22Rv1 (cell line): ENCODE results near the gene COL18A1.
"Not testable (repeated sequence)": the region's sequence is repeated elsewhere in the genome, so short reads cannot be mapped to it uniquely, and the experiment has no call there.

Experiments
- H3K27ac ChIP-seq: fragments of 450-650 bp; 2 replicates; pipeline ENCODE4 v1.5.1; 2017
- ZFX ChIP-seq: fragments of 450-650 bp; IDR thresholded peaks from 2 replicates; pipeline ENCODE4 v1.6.1; 2017; ENCODE audit warnings: antibody characterized with exemption, borderline replicate concordance
- TF ChIP-seq, protein P1 (sequence below): fragments of 450-650 bp; IDR thresholded peaks from 2 replicates; pipeline ENCODE4 v1.5.1; 2017; ENCODE audit warnings: mild to moderate bottlenecking

COL18A1 gene

DNA sequence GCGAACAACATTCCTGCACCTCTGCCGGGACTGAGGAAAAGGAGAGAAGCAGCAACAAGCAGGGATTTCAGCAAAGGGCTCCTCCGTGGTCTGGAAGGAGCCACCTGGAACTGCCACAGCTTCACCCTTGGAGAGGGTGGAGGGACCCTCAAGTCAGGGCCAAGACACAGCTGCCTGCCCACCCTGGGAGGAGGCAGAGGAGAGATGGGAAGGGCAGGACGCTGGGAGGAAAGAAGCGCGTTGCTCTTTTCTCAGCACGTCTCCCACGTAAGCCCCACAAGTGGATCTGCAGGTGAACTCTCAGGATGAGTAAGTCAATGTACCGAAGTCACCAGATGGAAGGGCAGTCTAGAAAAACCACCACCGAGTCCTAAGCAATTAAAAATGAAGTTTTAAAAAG lies 97.6 kb downstream of the COL18A1 start:
- H3K27ac ChIP-seq, result no peak overlapping the region
- TF ChIP-seq ZFX, result no peak
- TF ChIP-seq, protein P1, sequence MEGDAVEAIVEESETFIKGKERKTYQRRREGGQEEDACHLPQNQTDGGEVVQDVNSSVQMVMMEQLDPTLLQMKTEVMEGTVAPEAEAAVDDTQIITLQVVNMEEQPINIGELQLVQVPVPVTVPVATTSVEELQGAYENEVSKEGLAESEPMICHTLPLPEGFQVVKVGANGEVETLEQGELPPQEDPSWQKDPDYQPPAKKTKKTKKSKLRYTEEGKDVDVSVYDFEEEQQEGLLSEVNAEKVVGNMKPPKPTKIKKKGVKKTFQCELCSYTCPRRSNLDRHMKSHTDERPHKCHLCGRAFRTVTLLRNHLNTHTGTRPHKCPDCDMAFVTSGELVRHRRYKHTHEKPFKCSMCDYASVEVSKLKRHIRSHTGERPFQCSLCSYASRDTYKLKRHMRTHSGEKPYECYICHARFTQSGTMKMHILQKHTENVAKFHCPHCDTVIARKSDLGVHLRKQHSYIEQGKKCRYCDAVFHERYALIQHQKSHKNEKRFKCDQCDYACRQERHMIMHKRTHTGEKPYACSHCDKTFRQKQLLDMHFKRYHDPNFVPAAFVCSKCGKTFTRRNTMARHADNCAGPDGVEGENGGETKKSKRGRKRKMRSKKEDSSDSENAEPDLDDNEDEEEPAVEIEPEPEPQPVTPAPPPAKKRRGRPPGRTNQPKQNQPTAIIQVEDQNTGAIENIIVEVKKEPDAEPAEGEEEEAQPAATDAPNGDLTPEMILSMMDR, result no peak

DNA sequence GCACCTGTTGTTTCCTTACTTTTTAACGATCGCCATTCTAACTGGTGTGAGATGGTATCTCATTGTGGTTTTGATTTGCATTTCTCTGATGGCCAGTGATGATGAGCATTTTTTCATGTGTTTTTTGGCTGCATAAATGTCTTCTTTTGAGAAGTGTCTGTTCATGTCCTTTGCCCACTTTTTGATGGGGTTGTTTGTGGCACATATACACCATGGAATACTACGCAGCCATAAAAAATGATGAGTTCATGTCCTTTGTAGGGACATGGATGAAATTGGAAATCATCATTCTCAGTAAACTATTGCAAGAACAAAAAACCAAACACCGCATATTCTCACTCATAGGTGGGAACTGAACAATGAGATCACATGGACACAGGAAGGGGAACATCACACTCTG lies 98.3 kb downstream of the COL18A1 start:
- H3K27ac ChIP-seq, result not testable (repeated sequence)

DNA sequence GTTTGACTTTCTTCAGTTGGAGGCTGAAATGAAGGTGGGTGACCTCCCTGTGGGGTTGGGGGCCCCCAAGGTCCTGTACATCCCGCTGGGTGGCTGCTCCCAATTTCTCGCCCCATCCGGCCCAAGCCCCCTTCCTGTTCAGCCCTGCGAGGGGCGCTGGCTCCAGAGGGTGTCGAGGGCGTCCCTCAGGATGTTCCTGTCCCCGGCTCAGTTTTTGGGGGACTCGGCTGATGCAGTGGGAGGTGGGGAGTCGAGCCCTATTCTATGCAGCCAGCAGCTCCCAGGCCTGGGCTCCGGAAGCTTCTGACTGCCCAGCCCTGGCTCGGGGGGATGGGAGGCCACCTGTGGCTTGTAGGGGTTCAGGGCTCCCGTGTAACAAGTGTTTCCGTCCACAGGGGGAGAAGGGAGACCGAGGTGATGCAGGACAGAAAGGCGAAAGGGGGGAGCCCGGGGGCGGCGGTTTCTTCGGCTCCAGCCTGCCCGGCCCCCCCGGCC lies 99.1 kb downstream of the COL18A1 start:
- H3K27ac ChIP-seq, result no peak overlapping the region
- TF ChIP-seq, protein P1, result no peak
- TF ChIP-seq ZFX, result no peak

DNA sequence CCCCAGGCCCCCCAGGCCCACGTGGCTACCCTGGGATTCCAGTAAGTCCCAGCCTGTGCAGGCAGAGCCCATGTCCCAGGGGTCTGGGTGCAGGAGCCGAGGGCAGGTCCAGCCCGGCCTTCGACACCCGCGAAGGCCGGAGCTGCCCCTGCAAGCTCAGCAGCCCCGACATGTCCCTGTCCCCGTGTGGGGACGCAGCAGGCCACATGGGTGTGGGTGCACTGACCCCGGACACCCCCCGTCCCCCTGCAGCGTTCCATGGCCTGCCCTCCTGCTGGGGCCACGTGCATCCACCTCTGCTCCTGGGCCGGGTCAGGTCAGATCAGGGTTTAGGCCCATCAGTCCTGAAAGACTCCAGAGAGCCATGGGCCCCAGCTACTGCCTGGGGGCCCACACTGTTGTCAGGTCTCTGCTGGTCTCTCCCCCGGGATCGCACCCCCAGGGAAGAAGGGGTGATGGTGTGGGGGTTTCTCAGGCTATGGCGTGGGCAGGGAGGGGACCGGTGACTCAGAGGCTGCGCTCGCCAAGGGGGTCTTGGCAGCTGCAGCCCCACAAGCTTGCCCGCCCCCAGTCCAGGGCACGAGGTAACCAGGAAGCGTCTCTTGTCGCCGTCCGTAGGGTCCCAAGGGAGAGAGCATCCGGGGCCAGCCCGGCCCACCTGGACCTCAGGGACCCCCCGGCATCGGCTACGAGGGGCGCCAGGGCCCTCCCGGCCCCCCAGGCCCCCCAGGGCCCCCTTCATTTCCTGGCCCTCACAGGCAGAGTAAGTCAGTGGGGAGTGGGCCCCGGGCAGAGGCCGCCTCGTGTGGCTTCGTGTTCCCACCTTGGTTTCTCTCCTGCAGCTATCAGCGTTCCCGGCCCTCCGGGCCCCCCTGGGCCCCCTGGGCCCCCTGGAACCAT lies 99.8 kb downstream of the COL18A1 start:
- TF ChIP-seq, protein P1, result no peak
- no peak for TF ChIP-seq ZFX
- H3K27ac ChIP-seq, result no peak overlapping the region

DNA sequence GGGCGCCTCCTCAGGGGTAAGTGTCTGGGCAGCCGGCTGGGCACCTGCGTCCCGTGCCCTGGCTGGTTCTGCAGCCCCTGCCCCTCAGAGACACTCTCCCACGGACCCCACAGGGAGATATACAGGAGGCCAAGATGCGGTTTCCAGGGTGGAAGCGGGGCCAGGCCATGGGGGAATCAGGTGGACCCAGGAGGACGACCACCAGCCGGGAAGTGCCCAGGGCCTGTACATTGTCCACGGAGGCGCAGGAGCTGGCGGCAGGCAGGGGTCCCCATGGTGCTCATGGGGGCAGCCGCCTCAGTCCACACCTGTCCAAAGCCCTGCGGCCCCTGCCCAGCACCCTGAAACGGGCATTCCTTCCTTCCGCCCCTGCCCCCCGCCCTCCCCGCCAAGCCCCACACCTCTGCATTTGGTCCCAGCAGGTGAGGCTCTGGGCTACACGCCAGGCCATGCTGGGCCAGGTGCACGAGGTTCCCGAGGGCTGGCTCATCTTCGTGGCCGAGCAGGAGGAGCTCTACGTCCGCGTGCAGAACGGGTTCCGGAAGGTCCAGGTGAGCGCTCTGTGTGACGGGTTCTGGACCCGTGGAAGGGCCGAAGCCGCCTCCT lies 100.6 kb downstream of the COL18A1 start:
- H3K27ac ChIP-seq, result no peak overlapping the region
- no peak for TF ChIP-seq ZFX
- TF ChIP-seq, protein P1, result no peak

DNA sequence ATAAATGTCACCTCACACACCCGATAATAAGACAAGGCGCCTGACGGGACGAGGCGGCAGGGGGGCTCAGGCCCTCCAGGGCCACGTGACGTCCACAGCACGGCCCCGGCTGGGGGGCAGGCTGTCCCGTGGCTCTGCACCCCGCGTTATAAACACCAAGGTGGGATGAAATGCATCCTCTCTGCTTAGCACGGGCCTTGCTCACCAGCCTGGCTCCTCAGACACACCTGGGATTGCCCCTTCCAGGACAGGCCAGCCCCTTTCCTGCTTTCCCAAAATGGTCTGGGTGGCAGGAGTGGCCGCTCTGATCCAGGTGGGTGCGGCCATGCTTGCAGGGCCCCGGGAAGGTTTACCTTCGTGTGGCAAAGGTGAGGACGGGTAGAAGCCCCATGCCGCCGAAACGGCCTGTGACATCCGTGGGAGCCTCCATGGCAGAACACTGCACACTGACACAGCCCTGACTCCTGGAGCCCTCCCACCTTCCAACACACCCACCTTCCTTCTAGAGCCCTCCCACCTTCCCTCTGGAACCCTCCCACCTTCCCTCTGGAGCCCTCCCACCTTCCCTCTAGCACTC lies 101.4 kb downstream of the COL18A1 start:
- TF ChIP-seq ZFX, result no peak
- TF ChIP-seq, protein P1, result no peak

DNA sequence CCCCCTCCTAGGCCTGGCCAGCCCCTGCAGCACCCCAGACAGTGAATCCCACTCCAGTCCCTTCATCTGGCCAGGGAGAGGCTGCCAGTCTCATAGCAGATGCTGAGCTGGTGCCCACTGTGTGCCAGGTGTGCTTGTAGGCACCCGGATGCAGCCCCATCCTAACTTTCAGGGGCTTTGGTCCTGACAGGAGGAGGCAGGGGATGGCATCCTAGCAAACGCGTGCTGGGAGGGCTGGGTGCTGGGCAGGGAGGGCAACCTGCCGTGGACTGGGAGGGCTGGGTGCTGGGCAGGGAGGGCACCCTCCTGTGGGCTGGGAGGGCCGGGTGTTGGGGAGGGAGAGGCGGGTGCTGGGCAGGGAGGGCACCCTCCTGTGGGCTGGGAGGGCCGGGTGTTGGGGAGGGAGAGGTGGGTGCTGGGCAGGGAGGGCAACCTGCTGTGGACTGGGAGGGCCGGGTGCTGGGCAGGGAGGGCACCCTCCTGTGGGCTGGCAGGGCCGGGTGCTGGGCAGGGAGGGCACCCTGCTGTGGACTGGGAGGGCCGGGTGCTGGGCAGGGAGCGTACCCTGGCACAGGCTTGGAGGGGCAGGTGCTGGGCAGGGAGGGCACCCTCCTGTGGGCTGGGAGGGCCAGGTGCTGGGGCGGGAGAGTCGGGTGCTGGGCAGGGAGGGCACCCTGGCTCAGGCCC lies 102.0 kb downstream of the COL18A1 start:
- no peak overlapping the region for H3K27ac ChIP-seq
- TF ChIP-seq, protein P1, result no peak
- no peak for TF ChIP-seq ZFX

More for the DNA sequence above, 101.4 kb downstream of the COL18A1 start:
- no peak overlapping the region for H3K27ac ChIP-seq
